PC-3 (cell line): ENCODE results near the gene KIAA0586. TPM values are rescaled to one million over a fixed set of nuclear protein-coding genes. Genes with fewer than 3 reads are reported as not detected.
A peak's percentile ranks its signal among the peaks of the same experiment; 100 is the strongest.

Source experiments
- ATAC-seq: fragments of 200-7000 bp; cut with Tn5 transposase; 2 replicates; pipeline ENCODE4 v1.9.1; 2020; ENCODE audit warnings: mild to moderate bottlenecking, moderate library complexity
- BruUV-seq: library from RNA; stranded (reverse); fragments of 400-500 nt; replicated peaks from 2 replicates; lab custom pipeline; 2021; lab: Mats Ljungman, UMichigan
- CTCF ChIA-PET: fragments of 300-600 bp; sonication (Branson Sonifier 250); formaldehyde crosslinking; loops from one replicate; lab custom pipeline; 2022; ENCODE audit warnings: antibody characterized with exemption; lab: Charles Lee
- POLR2A ChIA-PET: fragments of 300-600 bp; sonication (Branson Sonifier 250); formaldehyde crosslinking; loops from one replicate; lab custom pipeline; 2022; ENCODE audit warnings: antibody characterized with exemption; ENCODE audit not compliant: unreplicated experiment; lab: Charles Lee
- DNase-seq: peaks from one replicate; pipeline ENCODE4 v3.0.0-alpha.2; 2015
- H2AFZ ChIP-seq: fragments of 300-600 bp; sonication (generic); 2 replicates; pipeline ENCODE4 v1.6.0; 2016; ENCODE audit warnings: antibody characterized with exemption, low read length
- H3F3A ChIP-seq: fragments of 300-600 bp; sonication (generic); one replicate; pipeline ENCODE4 v1.6.0; 2017; ENCODE audit warnings: antibody characterized with exemption, low read length, control low read depth, mild to moderate bottlenecking; ENCODE audit not compliant: unreplicated experiment
- H3K27ac ChIP-seq: fragments of 300-600 bp; sonication (generic); 2 replicates; pipeline ENCODE4 v1.5.1; 2016; ENCODE audit warnings: mild to moderate bottlenecking, low read length
- H3K27me3 ChIP-seq: fragments of 300-600 bp; sonication (generic); 2 replicates; pipeline ENCODE4 v1.6.1; 2016; ENCODE audit warnings: low read length, mixed read lengths
- H3K36me3 ChIP-seq: fragments of 300-600 bp; sonication (generic); 2 replicates; pipeline ENCODE4 v1.6.1; 2016; ENCODE audit warnings: low read depth, mixed run types, low read length, mixed read lengths
- H3K4me1 ChIP-seq: fragments of 300-600 bp; sonication (generic); 2 replicates; pipeline ENCODE4 v1.5.1; 2016; ENCODE audit warnings: low read length; ENCODE audit not compliant: insufficient read depth
- H3K4me2 ChIP-seq: fragments of 300-600 bp; sonication (generic); 2 replicates; pipeline ENCODE4 v1.6.0; 2016; ENCODE audit warnings: low read length
- H3K4me3 ChIP-seq: fragments of 300-600 bp; sonication (generic); 2 replicates; pipeline ENCODE4 v1.5.1; 2016; ENCODE audit warnings: mild to moderate bottlenecking, low read length, mixed read lengths
- H3K79me2 ChIP-seq: fragments of 300-600 bp; sonication (generic); 2 replicates; pipeline ENCODE4 v1.6.1; 2017; ENCODE audit warnings: low read length, mixed read lengths
- H3K9ac ChIP-seq: fragments of 300-600 bp; sonication (generic); 2 replicates; pipeline ENCODE4 v1.6.0; 2016; ENCODE audit warnings: mild to moderate bottlenecking, low read length
- H3K9me2 ChIP-seq: fragments of 300-600 bp; sonication (generic); replicated peaks from 2 replicates; pipeline ENCODE4 v1.6.1; 2016; ENCODE audit warnings: mixed run types, low read length, mixed read lengths
- H3K9me3 ChIP-seq: fragments of 300-600 bp; sonication (generic); 2 replicates; pipeline ENCODE4 v1.6.1; 2016; ENCODE audit warnings: low read length, mixed read lengths
- H4K20me1 ChIP-seq: fragments of 300-600 bp; sonication (generic); 2 replicates; pipeline ENCODE4 v1.6.1; 2016; ENCODE audit warnings: low read length, mixed read lengths
- EZH2 ChIP-seq: fragments of 300-600 bp; sonication (generic); IDR thresholded peaks from one replicate; pipeline ENCODE4 v1.6.1; 2017; ENCODE audit warnings: antibody characterized with exemption, mild to moderate bottlenecking, low read length; ENCODE audit not compliant: unreplicated experiment
- EZH2phosphoT487 ChIP-seq: fragments of 300-600 bp; sonication (generic); IDR thresholded peaks from 2 replicates; pipeline ENCODE4 v1.6.1; 2018; ENCODE audit warnings: mild to moderate bottlenecking, antibody characterized with exemption, low read length, borderline replicate concordance
- intact Hi-C: fragments of 100-400 bp; cut with micrococcal nuclease; formaldehyde crosslinking; loops from 2 replicates; pipeline ENCODE4 v1.9.0; 2023
- total RNA-seq: library from RNA; depleted of rRNA; stranded (reverse); fragments of >200 nt; gene quantifications from 2 replicates; pipeline ENCODE4 v1.2.3, GENCODE V29; 2014
- TF ChIP-seq, protein P1 (sequence below): fragments of 300-600 bp; sonication (generic); conservative IDR thresholded peaks from 2 replicates; pipeline ENCODE4 v1.5.1; 2017; ENCODE audit warnings: antibody characterized with exemption, low read depth, mild to moderate bottlenecking, low read length

Gene KIAA0586
- total RNA-seq, 1 experiment from 2014 or later: 50.3 TPM

DNA sequence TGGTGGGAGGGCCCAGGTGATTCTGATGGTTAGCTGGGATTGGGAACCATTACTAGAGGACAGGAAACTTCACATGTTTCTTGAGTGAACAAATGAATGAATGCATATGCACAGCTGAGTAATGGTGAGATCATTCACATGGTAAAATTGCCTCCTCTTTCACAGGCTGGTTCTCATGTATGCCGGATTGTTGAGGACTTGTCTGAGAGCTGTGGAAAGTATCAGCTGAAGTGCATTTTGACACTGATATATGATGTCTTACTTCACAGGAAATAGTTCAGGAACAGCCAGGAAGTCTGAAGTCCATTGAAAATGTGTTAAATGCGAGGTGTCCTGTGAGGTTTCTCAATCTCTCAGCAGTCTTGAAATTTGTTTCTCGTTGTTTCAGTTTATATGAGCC, 132.7 kb downstream of the KIAA0586 start:
- Histone ChIP-seq H3K4me1 (no peaks in the 10 kb centered on the region), H3K4me2 (no peak overlapping the region), H3K79me2 (no peaks in the 10 kb centered on the region), H3K27ac (no peak overlapping the region), H3K27me3 (peaks cover 9% of the 10 kb centered on the region; the same call in 1 of the 2 replicates), H4K20me1 (no peaks in the 10 kb centered on the region), H3K9me3 (no peaks in the 10 kb centered on the region), H3K9me2 (no peaks in the 10 kb centered on the region), H3K4me3 (no peak overlapping the region), H3K36me3 (no peaks in the 10 kb centered on the region), H2AFZ (peak overlapping the region; percentile 7), H3F3A (no peaks in the 10 kb centered on the region), H3K9ac (no peak overlapping the region)
- no peak for TF ChIP-seq EZH2phosphoT487
- TF ChIP-seq, protein P1, sequence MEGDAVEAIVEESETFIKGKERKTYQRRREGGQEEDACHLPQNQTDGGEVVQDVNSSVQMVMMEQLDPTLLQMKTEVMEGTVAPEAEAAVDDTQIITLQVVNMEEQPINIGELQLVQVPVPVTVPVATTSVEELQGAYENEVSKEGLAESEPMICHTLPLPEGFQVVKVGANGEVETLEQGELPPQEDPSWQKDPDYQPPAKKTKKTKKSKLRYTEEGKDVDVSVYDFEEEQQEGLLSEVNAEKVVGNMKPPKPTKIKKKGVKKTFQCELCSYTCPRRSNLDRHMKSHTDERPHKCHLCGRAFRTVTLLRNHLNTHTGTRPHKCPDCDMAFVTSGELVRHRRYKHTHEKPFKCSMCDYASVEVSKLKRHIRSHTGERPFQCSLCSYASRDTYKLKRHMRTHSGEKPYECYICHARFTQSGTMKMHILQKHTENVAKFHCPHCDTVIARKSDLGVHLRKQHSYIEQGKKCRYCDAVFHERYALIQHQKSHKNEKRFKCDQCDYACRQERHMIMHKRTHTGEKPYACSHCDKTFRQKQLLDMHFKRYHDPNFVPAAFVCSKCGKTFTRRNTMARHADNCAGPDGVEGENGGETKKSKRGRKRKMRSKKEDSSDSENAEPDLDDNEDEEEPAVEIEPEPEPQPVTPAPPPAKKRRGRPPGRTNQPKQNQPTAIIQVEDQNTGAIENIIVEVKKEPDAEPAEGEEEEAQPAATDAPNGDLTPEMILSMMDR: no peak
- TF ChIP-seq EZH2: no peak
- ATAC-seq (peak; percentile 57), DNase-seq (peak; percentile 83)
- POLR2A ChIA-PET: no interaction called here
- BruUV-seq: no TSS peak
- intact Hi-C loops: no loop called here
- CTCF ChIA-PET: interaction anchor here (1.0 kb wide), 1 partner anchor 59 kb away, joined by 3 read pairs; no protein-coding TSS in a partner anchor

DNA sequence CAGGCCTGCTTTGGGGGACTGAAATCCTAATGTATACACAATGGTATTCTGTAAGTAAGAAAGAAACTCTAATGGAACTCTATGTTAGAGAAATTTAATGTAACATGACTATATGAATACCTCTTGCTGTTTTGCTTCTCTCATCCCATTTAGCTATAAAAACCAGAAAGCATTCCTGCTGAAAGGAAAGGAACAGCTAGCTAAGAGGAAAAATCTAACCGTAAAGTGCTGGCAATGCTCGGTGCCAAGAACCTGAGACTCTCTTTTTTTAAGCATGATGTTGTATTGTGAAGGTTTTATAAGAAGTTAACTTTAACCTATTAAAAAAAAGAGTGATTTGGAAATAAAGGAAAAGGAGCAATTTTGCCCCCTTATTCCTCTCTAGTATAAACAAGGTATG, 134.6 kb downstream of the KIAA0586 start:
- Histone ChIP-seq H3K4me2 (no peak overlapping the region), H3K4me3 (no peak overlapping the region), H3K27me3 (peaks cover 9% of the 10 kb centered on the region; the same call in 1 of the 2 replicates), H3K9ac (no peak overlapping the region), H3K27ac (no peak overlapping the region), H3K4me1 (no peaks in the 10 kb centered on the region), H3K9me2 (no peaks in the 10 kb centered on the region), H4K20me1 (no peaks in the 10 kb centered on the region), H3K9me3 (no peaks in the 10 kb centered on the region), H3K36me3 (no peaks in the 10 kb centered on the region), H3F3A (no peaks in the 10 kb centered on the region), H2AFZ (no peak overlapping the region), H3K79me2 (no peaks in the 10 kb centered on the region)
- no peak for DNase-seq
- ChIA-PET CTCF (no interaction called here), POLR2A (no interaction called here)
- no peak for ATAC-seq
- intact Hi-C loops: no loop called here
- BruUV-seq: no TSS peak
- TF ChIP-seq EZH2phosphoT487 (no peak), EZH2 (no peak)
- TF ChIP-seq, protein P1: no peak

DNA sequence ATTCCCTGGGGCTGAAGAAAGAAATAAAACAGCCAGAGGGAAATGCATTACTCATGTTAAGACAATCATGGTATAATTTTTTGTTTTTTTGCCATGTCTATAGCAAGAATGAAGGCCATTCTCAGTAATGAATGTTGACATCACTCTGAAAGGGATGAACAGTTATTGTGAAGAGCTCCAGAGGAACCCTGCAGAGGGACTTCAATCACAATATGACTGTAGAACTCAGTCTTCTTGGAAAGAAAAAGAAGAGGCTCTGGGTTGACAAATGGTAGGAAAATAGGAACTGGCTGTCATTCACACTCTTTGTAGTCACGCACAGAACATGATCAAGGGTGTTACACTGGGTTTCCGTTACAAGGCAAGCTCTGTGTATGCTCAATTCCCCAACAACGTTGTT, 136.5 kb downstream of the KIAA0586 start:
- Histone ChIP-seq H3F3A (no peaks in the 10 kb centered on the region), H3K4me1 (no peaks in the 10 kb centered on the region), H3K27me3 (peaks cover 9% of the 10 kb centered on the region; the same call in 1 of the 2 replicates), H3K27ac (no peak overlapping the region), H3K36me3 (no peaks in the 10 kb centered on the region), H3K9me3 (no peaks in the 10 kb centered on the region), H3K9ac (no peak overlapping the region), H3K4me2 (no peak overlapping the region), H3K4me3 (no peak overlapping the region), H4K20me1 (no peaks in the 10 kb centered on the region), H3K79me2 (no peaks in the 10 kb centered on the region), H2AFZ (no peak overlapping the region), H3K9me2 (no peaks in the 10 kb centered on the region)
- BruUV-seq: no TSS peak
- no peak for DNase-seq
- ChIA-PET CTCF (no interaction called here), POLR2A (interaction anchor here (0.6 kb wide), 1 partner anchor 24 kb away, joined by 4 read pairs; no protein-coding TSS in a partner anchor)
- no peak for ATAC-seq
- TF ChIP-seq EZH2phosphoT487: no peak
- TF ChIP-seq, protein P1: no peak
- no peak for TF ChIP-seq EZH2
- intact Hi-C loops: no loop called here
